HTERT RPE-1 (cell line): ENCODE measurements around the gene AIG1.
"Not testable (repeated sequence)": the region's sequence is repeated elsewhere in the genome, so short reads cannot be mapped to it uniquely, and the experiment has no call there.

ENCODE experiments used
- in situ Hi-C: fragments of 300-500 bp; cut with MboI; formaldehyde crosslinking; loops from 4 replicates; pipeline ENCODE4 v1.14.3; 2020; ENCODE audit warnings: low sequenced_read_pairs

AIG1 gene

DNA sequence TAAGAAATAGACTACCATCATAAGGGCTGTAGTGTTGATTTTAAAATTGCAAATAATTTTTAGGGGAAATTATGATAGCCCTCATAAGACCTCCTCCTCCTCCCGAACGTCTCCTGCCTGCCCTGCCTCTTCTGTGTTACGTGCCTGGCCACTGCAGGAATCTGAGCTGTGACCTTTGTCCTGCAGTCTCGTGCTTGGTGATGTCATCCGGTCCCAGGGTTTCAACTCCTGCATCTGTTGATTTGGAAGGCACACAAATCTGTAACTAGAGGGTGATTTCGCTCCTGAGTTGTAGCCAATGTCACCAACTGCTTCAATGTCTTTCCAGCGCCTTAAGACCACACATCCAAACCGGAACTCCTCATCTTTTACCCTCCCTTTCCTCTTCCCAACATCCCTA lies 163.2 kb downstream of the AIG1 start:
- in situ Hi-C loops = no loop called here

DNA sequence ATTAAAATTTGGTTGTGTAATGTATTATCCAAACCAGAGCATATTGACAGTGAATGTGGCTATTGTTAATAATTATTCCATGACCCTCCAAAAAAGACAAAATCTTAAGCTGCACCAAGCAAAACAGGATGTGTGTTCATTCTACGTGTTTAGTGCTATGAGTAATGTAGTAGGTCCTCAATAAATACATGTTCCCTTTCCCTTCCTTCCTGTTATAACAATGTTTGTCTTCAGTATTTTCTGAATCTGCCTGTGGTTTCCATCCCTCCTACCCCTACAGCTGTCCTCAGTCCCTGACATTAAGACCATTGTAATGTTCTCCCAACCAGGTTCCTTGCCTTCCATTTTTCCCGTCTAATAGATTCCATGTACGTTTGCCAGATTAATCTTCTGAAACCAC lies 163.8 kb downstream of the AIG1 start:
- in situ Hi-C loops = no loop called here

DNA sequence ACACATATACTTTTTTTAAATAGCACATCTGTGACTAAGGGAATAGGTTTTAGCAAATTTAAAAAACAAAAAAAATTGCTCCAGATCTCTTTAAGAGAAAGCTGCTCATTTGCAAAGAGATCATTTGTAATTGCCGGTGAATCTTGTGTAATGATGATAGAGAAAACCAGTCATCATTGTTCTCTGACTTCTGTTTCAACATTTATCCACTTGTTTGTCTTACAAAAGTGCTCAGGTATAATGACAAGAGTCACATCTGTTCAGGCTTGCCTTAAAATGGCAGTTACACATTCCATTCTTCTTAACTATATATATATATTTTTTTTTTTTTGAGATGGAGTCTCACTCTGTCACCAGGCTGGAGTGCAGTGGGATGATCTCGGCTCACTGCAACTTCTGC lies 165.2 kb downstream of the AIG1 start:
- in situ Hi-C loops = no loop called here

DNA sequence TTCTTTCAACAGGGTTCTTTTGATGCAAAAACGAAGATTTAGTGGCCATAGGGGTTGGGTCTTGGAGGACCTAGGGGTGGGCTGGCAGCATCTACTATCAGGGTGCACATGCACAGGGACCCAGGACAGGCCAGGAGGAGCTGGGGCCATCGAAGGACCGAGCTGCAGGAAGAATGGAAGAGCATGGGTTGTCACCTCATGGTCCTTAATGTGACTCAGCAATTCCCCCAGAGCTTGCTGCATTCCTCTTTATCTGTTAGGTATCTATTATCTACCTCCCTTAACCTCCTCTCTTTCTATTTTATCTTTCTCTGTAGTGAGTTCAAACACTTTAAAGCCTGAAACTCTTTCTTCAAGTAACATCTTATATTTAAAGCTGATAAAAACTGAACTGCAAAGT lies 167.0 kb downstream of the AIG1 start:
- in situ Hi-C loops = no loop called here

DNA sequence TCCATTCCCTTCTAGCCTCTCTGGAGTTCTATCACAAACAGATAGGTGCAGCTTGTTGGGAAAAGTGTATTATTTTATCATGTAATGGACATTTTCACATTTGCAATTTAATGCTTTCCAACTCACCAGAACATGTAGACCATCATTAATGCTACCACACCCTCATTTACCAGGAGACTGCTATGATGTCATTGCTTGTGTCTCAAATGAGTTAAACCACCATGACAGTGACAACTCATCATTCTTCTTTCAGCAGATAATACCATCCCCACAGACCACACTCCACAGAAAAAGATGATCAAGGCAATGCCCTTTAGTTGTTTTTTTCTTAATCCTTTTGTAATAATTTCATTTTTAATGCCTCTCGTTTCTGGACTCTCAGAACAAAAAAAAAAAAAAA lies 168.7 kb downstream of the AIG1 start:
- in situ Hi-C loops = no loop called here

DNA sequence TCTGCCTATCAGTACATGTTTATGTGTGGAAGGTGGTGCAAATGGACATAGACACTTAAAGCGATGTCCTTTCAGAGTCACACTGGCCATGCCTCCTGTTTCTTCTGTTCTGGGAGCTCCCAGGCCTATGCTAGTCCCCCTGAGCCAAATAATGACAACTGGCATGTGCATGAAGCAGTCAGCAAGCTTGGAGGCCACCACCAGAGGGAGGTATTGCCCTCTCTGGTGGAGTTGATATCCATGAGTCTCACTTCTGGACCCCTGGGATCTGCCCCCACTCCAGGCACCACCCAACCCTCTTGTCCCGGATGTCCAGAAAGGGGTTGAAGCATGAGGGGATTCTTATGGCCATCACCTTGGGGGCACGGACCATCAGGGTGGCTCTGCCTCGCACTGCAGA lies 172.2 kb downstream of the AIG1 start:
- in situ Hi-C loops = no loop called here

DNA sequence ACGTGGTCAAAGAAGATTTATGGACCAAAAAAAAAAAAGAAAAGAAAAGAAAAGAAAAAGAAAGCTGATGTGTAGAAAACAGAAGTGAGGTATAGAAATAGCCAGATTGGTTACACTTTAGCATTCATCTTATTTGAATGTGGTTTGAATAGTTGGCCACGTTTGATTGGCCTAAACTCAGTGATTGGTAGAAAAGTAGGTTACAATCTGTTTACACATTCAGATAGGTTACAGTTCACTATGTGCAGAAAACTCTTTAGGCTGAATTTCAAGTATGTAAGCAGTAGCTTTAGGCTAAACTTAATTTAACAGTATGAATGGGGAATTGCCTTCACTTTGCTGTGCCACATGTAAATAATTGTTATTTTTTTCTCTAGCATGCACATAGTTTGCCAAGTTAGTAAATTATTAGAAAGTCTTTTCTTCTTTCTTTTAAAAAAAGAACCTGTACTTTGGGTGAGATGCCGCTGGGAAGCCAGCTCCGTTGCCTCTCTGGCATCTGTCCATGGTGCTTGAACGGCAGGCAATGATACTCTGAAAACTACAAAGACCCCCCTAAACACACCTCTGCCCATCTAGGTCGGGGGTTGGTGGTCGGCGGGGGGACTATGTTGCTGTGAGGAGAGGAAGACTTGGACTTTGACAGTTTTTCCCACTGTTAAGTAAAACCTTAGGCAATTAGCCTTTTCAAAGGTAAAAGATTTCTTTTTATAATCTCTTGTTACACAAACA lies 173.0 kb downstream of the AIG1 start:
- in situ Hi-C loops = no loop called here

DNA sequence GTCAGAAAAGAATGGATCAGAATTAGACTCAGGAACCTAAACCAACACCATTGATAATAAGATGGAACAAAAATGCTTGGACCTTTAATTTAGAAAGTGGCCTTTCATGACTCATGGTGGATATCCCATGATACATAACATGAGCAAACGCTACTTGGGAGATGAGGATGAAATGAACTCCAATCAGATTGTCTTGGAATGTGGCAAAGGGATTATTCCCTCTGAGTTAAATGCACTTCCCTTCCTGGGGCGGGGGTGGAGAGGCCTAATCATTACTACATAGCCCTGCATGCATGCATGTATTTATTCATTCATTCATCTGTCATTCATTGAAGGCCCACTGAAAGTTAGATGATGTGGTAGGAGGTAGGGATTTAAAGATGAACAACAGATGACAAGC lies 174.0 kb downstream of the AIG1 start:
- in situ Hi-C loops = no loop called here

DNA sequence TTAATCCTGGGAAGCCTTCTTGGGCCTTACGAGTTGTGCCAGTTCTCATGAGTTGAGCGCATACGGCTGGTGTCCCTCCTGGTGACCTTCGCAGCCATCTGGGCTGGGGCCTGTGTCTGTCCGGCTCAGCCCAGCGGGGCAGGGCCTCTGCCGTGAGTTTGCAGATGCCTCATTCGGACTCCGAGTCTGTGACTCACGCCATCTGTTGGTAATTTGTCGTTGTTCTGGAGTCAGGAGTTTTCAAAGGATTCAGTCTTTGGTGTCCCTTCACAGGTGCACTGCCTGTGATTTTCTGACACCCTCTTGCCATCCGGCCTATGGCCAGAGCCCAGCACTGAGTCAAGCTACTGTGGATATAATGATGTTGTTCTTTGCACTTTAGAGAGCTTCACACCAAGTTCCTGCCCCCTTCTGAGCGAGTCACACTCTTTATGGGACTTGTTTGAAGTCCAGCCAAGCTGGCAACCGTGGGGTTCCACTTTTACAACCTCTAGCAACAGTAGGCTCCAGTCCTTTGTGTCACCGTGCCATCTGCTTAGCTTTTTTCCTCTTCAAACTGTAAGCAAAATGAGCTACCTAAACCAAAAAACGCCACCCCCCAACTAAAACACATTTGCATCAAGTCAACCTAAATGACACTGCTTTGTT lies 175.6 kb downstream of the AIG1 start:
- in situ Hi-C loops = no loop called here

DNA sequence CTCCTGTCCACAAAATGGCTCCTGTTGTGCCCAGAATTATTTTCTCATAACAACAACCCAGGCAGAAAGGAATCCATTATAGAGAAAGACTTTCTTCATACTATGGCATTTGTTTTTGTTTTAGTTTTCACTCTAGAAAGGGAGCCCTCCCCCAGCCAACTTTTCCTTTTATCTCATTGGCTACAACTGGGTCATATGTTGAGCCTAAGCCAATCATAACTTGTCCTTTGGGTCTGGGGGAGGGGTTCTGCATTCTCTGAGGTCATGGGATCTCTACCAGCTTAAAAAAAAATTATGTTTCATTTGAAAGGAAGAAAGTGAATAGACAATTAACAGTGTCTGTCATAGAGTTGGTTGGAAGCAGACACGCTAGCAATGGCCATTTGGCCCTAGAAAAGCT lies 177.6 kb downstream of the AIG1 start:
- in situ Hi-C loops = no loop called here

DNA sequence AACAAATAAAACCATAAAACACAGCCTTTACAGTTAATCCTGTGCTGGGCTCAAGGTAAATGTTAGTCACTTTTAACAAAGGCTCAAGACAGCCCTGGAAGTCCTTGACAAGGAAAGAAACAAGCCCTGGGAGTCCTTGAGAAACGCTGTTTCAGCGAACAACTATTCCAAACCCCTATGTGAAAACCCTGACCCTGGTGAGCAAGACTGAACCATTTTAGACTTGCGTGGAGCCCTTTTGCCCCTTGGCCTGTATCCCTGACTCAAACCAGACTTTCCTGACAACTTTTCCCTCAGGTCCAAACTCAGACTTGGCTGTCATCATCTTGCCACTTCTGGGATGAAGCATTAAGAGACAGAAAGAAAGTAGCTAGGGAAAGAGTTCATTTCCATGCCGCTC lies 180.4 kb downstream of the AIG1 start:
- in situ Hi-C loops = no loop called here

DNA sequence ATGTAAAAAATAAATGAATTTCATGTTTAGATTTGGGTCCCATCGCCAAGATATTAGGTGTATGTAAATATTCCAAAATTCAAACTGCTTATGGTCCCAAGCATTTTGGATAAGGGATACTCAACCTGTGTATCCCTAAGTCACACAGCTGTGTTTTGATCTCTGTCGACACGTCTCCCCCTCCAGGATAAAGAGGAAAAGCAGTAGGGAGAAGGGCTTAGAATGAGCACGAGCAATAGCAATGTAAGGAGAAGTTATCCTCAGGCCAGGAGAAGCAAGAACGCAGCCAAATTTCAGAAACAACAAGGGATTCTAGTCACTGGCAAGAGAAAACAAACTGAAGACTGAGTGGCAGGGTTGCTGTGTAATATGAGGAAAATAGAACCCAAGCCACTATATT lies 181.2 kb downstream of the AIG1 start:
- in situ Hi-C loops = no loop called here

DNA sequence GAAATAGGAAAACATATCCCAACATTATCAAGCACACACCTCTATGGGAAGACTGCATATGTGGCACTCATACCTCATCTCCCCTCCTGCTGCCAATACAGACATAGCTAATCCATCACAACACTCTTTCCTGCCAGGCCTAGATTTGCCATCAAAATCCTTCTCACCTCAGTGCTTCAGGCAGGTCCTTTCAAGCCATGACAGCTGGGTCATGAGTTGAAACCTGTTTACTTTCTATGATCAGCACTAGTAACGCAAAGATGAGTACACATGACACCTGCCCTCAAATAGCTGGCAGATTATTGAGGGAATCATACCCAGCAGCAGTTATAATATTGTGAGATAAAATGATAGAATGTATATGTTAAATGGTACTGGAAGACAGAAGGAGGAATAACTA lies 183.1 kb downstream of the AIG1 start:
- in situ Hi-C loops = no loop called here

DNA sequence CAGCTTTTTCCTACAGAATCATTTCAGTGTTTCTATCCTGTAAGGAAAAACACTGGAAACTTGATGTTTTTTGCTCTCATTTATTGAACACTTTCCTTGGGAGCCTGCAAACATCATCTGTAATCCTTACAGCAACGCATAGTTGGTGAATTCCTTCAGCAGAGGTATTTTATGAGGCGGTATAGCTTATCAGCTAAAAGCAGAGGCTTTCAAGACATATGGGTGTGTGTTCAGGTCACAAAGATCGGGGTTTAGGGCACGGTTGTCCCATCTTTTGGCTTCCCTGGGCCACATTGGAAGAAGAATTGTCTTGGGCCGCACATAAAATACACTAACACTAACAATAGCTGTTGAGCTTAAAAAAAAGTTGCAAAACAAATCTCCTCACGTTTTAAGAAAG lies 185.0 kb downstream of the AIG1 start:
- in situ Hi-C loops = no loop called here

DNA sequence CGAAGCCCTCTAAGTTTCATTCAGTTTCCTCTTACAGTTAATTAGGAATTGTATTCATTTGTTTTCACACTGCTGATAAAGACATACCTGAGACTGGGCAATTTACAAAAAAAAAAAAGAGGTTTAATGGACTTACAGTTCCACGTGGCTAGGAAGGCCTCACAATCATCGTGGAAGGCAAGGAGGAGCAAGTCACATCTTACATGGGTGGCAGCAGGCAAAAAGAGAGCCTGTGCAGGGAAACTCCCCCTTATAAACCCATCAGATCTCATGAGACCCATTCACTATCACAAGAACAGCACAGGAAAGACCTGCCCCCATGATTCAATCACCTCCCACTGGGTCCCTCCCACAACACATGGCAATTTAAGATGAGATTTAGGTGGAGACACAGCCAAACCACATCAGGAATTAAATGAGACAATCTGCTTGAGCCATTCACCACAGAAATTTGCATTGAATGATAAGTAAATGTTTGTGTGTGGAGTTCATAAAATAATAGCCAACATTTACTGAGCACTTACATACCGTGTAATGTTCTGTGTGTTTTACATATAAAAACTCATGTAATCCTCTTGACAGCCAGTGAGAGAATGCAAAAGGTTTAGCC lies 185.6 kb downstream of the AIG1 start:
- in situ Hi-C loops = not testable (repeated sequence)

DNA sequence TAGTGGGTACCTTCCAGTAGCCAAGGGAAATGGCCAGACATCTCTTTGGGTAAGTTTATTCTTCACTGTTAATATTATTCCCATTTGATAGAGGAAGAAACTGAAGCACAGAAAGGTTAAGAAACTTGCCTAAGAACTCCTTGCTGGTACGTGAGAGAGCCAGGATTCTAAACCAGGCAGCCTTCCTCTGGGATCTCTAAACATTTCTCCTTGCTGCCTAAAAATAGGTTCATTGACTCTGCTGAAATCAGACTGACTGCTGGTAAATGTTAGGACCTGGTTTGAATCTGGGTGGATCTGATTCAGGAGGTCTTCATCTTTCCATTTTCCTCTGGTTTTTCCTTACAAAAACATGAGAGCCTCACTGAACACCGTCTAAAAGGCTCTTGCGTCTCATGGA lies 186.9 kb downstream of the AIG1 start:
- in situ Hi-C loops = no loop called here

DNA sequence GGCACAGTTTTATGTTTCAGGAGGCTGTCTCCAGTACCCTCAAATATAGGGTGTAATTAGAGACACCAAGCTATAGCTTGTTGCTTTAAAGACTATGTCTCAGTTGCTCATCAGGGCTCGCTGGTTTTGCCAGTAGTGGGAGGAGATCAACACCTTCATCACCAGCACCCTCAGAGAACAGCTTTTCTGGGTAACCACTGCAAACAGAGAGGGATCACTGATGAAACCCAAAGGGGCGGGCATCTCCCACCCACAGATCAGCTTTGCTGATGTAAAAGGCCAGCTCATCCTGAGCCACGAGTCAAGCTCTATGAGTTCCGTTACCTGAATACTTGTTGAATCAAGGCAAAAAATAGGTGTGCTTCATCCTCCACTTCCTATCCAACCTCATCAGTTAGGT lies 187.7 kb downstream of the AIG1 start:
- in situ Hi-C loops = no loop called here

DNA sequence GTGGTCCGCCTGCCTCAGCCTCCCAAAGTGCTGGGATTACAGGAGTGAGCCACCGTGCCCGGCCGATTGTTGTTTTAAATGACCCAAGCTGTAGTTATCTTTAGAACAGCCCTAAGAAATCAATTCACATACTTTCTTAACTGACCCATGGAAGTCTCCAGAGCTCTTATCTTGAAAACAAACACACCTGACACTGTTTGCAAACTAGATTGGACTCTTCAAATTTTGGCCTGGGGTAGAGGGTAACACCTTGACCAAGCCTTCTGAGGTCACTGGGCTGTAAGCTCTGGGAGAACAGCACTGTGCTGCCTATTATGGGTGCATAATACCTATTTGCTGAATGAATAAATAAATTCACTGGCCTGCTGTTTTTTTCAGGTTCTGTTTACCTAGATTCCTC lies 190.6 kb downstream of the AIG1 start:
- in situ Hi-C loops = no loop called here

DNA sequence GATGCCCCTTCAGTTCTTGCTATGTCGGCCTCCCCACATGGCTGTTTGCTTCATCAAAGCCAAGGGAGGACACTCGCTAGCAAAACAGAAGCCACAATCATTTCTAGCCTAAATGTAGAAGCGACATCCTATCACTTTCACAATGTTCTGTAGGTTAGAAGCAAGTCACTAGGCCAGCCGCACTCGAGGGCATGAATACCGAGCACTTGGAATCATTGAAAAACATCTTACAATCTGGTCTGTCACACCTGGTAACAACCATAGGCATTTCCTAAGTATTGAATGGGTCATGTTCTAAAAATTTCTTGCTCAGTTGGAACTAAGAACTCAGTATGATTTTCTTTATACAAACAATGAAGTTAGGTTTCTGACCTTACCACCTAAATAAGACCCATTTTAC lies 192.3 kb downstream of the AIG1 start:
- in situ Hi-C loops = no loop called here

DNA sequence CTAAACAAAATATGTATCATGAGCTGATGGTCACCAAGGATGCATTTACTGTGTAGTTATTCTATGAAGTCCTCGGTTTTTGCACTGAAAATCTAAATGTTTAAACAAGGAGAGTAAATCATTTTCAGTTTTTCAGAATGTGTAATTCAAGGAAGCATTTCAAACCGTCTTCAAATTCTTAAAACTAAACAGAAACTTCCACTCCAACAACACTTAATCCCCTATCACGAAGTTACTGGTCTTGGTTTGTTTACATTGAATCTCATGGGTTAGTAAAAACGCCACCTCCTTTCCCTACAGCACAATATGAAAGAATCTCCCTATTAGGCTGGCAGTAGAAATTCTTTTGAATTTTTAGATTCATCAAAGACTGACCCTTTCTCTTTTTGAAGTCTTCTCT lies 192.9 kb downstream of the AIG1 start:
- in situ Hi-C loops = no loop called here

DNA sequence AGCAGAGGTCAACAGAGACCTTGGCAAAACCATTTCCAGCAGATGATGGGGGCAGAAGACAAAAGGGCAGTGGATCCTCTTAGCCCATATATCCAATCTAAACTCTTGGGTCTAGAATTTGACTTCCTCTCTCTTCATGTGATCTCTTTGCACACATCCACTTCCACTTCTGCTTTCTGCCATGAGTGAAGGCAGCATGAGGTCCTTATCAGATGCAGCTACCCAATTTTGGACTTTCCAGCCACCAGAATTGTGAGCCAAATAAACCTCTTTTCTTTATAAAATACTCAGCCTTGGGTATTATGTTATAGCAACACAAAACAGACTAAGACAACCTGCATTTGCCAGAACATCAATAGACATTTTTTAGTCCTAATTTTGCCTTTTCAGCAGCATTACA lies 198.3 kb downstream of the AIG1 start:
- in situ Hi-C loops = no loop called here

DNA sequence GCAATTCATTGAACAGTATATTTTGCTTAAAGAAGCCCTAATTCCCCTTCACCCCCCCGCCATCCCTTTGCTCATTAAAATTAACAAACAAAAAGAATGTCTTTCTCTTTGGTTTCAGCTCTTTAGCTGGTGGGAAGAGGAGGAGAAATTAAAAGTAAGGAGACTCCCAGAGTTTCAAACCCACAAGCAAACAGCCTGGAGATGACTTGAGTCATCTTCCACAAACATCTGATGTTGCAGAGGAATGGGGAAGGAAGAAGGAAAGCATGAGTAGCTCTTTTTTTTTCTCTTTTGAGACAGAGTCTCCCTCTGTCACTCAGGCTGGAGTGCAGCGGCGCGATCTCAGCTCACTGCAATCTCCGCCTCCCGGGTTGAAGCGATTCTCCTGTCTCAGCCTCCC lies 200.2 kb downstream of the AIG1 start:
- in situ Hi-C loops = no loop called here
